HL-60 (cell line): ENCODE data around the gene CTNNA3.

Experiments
- POLR2AphosphoS5 ChIP-seq: IDR thresholded peaks from 2 replicates; pipeline ENCODE4 v1.6.1; 2012; ENCODE audit warnings: low read depth
- TF ChIP-seq, protein P1 (sequence below): IDR thresholded peaks from one replicate; pipeline ENCODE4 v1.5.1; 2011; ENCODE audit warnings: low read length, control low read depth, inconsistent platforms; ENCODE audit not compliant: insufficient read depth

DNA sequence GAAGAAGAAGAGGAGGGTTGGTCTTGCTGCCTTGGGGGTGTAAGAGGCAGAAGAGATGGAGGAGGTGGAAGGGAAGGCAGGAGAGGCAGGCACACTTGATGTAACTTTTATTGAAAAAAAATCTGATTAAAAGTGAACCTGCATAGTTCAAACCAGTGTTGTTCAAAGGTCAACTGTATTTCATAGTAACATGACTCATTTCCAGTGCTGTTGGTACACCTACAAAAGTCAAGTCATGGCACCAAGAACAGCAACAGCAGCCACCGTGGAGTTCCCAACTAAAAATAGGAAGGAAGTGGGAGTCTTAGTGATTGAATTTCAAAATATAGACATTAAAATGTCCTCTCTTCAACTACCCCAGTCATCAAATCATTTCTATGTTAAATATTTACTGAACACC is 88.5 kb downstream of the CTNNA3 start:
- TF ChIP-seq, protein P1, sequence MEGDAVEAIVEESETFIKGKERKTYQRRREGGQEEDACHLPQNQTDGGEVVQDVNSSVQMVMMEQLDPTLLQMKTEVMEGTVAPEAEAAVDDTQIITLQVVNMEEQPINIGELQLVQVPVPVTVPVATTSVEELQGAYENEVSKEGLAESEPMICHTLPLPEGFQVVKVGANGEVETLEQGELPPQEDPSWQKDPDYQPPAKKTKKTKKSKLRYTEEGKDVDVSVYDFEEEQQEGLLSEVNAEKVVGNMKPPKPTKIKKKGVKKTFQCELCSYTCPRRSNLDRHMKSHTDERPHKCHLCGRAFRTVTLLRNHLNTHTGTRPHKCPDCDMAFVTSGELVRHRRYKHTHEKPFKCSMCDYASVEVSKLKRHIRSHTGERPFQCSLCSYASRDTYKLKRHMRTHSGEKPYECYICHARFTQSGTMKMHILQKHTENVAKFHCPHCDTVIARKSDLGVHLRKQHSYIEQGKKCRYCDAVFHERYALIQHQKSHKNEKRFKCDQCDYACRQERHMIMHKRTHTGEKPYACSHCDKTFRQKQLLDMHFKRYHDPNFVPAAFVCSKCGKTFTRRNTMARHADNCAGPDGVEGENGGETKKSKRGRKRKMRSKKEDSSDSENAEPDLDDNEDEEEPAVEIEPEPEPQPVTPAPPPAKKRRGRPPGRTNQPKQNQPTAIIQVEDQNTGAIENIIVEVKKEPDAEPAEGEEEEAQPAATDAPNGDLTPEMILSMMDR = no peak
- no peak for TF ChIP-seq POLR2AphosphoS5
